GM18873 (cell line): ENCODE results near the gene EPHB1.

ENCODE experiments used
- ATAC-seq: cut with Tn5 transposase; IDR thresholded peaks from one replicate; pipeline ENCODE4 v1.9.1; 2021; ENCODE audit warnings: mild to moderate bottlenecking, moderate library complexity, moderate number of reproducible peaks; ENCODE audit not compliant: unreplicated experiment, low FRiP score

Gene EPHB1

GRCh38 chr3:135170732-135171131 is 375.7 kb downstream of the EPHB1 start:
- ATAC-seq, result no peak

GRCh38 chr3:135172191-135172869 is 377.3 kb downstream of the EPHB1 start:
- ATAC-seq, result no peak

- ATAC-seq, result no peak
These were observed 380.7 kb downstream of the EPHB1 start for GRCh38 chr3:135175728-135176277.

GRCh38 chr3:135176881-135177280 is 381.8 kb downstream of the EPHB1 start:
- no peak for ATAC-seq

- no peak for ATAC-seq
These were observed 383.5 kb downstream of the EPHB1 start for GRCh38 chr3:135178566-135178965.

- no peak for ATAC-seq
These were observed 386.3 kb downstream of the EPHB1 start for GRCh38 chr3:135181408-135181807.

- no peak for ATAC-seq
These were observed 387.4 kb downstream of the EPHB1 start for GRCh38 chr3:135182364-135182998.

GRCh38 chr3:135190658-135191057 is 395.6 kb downstream of the EPHB1 start:
- no peak for ATAC-seq

GRCh38 chr3:135191708-135192107 is 396.6 kb downstream of the EPHB1 start:
- no peak for ATAC-seq

- ATAC-seq, result no peak
These were observed 397.9 kb downstream of the EPHB1 start for GRCh38 chr3:135192929-135193328.

GRCh38 chr3:135197246-135197645 is 402.2 kb downstream of the EPHB1 start:
- no peak for ATAC-seq

- ATAC-seq, result no peak
These were observed 402.8 kb downstream of the EPHB1 start for GRCh38 chr3:135197856-135198255.

- no peak for ATAC-seq
These were observed 404.1 kb downstream of the EPHB1 start for GRCh38 chr3:135199137-135199536.

GRCh38 chr3:135203026-135203425 is 408.0 kb downstream of the EPHB1 start:
- no peak for ATAC-seq

GRCh38 chr3:135213213-135213612 is 418.2 kb downstream of the EPHB1 start:
- no peak for ATAC-seq

- no peak for ATAC-seq
These were observed 418.8 kb downstream of the EPHB1 start for GRCh38 chr3:135213822-135214221.

GRCh38 chr3:135214400-135214799 is 419.3 kb downstream of the EPHB1 start:
- no peak for ATAC-seq

- ATAC-seq, result no peak
These were observed 420.5 kb downstream of the EPHB1 start for GRCh38 chr3:135215516-135215915.

GRCh38 chr3:135216659-135217058 is 421.6 kb downstream of the EPHB1 start:
- ATAC-seq, result no peak

- no peak for ATAC-seq
These were observed 422.7 kb downstream of the EPHB1 start for GRCh38 chr3:135217730-135218129.

- ATAC-seq, result no peak
These were observed 423.2 kb downstream of the EPHB1 start for GRCh38 chr3:135218304-135218703.

GRCh38 chr3:135218782-135219181 is 423.7 kb downstream of the EPHB1 start:
- ATAC-seq, result no peak
